ENCODE data around the gene PIN1.

Gene PIN1

DNA sequence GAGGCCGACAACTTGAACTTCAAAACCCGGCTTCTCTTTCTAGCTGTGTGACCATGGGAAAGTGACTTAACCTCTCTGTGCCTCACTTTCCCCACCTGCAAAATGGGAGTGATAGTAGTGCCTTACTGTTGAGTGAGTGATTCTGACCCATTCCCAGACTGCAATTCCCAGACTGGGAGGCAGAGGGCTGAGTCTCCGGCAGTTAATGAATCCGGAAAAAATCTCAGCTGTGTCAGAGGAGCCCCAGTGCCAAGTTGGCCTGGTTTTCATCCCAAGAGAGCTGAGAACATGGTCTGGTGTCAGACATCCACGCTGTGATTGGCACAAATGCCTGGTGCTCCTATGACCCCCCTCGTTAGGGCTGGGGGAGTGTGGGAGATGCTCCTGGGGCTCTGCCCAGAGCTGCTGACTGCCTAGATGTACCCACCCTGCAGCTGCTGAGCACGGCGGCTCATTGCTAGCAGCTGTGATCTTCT, 50.0 kb downstream of the PIN1 start:
- DNase-seq (ENCODE audit: low read depth, low spot score): peak; percentile 58

DNA sequence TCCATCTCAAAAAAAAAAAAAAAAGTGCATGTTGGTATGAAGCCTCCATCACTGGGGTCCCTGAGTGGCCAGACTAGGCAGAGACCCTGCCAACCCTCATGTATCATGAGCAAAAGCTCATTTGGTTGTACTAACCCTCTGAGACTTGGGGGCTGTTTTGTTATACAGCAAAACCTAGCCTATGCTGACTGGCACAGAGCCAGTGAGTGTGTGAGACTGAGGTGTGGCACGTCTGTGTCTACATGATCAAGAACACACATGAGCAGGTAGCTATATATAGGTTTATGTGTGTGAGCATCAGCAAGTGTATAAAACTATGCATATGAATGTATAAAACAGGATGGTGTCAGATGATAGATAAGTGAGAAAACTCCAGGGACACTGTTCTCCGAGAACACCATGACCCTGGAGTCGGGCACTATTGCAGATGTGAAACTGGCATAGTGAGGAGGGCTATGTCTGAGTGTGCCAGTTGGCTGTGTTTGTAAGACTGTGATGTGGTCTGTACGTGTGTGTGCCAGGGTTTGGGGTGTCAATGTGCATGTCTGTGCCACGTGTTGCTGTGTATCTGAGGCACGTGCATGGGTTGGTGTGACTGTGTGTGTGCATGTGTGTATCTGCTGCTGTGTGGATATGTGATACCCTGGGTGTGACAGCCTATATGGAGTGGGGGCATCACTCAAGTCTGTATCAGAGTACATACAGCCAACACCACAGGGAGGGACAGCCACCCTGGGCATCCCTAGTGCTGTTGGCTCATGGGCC, 56.7 kb downstream of the PIN1 start:
- no peak for DNase-seq (ENCODE audit: low read depth, low spot score)

All from astrocyte of the hippocampus (primary cell).